Measurements from ENCODE around the gene PLEKHA7.

DNA sequence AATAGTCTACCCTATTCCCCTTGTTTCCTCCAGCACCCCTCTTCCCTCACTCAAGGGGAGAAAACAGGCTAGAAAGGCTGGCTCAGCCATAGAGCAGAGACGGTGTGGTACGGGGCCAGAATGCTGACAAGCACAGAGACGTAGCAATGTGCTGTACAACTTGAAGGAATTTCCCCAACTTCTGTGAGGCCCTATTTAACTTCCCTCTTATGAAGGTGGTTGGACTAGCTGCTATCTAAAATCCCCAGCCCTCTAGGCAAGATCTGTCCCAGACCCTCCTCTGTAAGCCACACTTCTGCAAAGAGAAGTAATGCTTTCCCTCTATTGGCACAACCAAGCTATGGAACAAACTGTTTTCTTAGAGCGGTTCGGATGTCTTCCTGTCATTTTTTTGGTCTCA, 37.8 kb downstream of the PLEKHA7 start:
- TF ChIP-seq CTCF (IDR thresholded peaks at IDR 0.05) (no peak), POLR2A (IDR thresholded peaks at IDR 0.05) (no peak)
